GM21515 (cell line): ENCODE results near the gene ITGB4.

Source experiments
- ATAC-seq: cut with Tn5 transposase; IDR thresholded peaks from one replicate; pipeline ENCODE4 v1.9.1; 2021; ENCODE audit not compliant: unreplicated experiment

The ITGB4 gene

DNA sequence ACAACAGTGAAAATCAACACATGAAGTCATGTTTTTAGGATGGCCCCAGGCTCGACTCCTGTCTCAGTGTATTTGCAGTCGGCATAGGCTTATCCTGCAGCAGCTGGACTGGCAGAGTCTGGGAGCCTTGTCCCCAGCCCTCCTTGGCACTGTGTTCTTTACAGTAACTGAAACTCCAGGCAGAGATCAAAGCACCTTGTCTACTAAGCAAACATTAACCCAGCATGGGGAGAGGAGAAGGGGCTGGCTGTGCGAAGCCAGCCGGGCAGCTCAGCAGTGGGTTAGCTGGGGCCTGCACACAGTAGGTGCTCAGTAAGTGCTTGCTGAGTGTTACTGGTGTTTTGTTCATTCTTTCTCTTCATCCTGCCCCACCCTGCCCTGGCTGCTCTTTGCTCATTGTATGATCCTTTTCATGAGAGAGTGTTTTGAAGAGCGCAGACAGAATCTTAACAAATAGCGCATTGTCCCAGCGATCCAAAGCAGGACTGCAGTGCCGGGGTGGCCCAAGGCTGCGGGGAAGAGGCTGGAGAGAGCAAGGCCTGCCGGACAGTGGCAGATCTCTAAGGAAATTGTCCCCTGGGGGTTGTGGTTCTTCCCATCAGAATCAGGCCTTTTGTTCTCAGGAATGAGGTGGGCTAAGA, 23.5 kb upstream of the ITGB4 start:
- no peak for ATAC-seq

DNA sequence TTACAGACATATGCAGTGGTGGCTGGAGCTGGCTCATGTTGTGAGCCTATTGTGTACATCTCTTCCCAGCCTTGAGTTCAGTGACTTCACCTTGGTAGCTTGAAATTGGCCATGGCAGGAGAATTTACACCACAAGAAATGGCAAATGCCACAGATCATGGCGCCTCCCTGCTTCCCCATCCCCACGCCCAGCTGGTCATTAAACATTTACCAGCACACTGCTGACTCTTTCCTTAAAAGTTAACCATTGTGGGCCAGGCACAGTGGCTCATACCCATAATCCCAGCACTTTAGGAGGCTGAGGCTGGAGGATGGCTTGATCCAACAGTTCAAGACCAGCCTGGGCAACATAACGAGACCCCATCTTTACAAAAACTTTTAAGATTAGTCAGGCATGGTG, 22.6 kb upstream of the ITGB4 start:
- no peak for ATAC-seq

DNA sequence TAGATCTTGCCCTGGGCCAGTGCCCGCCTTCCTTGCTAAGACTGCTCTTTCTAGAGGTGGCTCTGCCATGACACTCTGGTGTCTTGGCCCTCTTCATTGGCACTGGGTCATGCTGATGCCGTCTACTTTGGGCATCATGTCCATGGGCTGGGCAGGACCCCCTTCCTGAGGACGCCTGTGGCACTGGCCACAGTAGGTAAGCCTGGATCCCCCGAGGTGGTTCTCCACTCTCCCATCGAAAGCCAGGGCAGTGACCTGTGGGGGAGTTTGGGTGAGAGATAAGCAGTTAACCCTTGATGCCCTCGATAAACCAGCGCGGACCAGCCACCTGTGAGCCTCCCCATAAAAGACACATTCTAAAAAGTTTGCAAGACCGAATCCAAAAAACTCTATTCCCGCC, 20.0 kb upstream of the ITGB4 start:
- no peak for ATAC-seq

DNA sequence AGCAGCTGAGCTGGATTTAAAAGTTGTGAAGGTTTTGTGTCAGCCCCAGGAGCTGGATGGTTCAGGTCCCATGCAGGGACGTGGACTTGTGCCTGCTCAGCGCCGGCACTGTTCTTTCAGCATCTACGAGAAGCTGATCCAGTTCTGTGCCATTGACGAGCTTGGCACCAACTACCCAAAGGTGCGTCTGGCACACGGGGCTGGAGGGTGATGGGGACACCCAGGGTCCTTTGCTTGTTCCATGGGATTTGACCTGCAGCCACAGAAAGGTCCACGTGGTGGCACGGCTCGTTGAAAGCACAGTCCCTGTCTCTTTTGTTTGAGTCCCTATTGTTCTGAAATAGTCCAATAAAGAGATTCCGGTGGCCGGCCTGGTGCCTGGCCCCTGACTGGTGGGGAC, 18.1 kb upstream of the ITGB4 start:
- no peak for ATAC-seq

DNA sequence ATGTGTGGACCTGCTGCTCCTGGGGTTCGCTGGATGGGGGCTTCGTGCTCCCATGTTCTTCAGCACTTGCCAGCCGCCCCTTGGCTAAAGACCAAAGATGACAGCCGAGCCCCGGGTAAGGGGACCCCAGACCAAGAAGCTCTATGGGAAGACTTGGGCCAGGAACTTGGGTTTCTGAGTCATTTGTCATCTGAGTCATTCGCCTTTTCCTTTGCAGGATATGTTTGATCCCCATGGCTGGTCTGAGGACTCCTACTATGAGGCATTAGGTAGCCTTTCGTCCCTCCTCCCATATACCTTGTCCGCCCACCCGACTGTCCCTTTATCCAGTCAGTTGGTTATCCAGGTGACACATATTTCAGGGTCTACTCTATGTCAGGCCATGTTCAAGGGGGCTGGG, 17.7 kb upstream of the ITGB4 start:
- no peak for ATAC-seq

DNA sequence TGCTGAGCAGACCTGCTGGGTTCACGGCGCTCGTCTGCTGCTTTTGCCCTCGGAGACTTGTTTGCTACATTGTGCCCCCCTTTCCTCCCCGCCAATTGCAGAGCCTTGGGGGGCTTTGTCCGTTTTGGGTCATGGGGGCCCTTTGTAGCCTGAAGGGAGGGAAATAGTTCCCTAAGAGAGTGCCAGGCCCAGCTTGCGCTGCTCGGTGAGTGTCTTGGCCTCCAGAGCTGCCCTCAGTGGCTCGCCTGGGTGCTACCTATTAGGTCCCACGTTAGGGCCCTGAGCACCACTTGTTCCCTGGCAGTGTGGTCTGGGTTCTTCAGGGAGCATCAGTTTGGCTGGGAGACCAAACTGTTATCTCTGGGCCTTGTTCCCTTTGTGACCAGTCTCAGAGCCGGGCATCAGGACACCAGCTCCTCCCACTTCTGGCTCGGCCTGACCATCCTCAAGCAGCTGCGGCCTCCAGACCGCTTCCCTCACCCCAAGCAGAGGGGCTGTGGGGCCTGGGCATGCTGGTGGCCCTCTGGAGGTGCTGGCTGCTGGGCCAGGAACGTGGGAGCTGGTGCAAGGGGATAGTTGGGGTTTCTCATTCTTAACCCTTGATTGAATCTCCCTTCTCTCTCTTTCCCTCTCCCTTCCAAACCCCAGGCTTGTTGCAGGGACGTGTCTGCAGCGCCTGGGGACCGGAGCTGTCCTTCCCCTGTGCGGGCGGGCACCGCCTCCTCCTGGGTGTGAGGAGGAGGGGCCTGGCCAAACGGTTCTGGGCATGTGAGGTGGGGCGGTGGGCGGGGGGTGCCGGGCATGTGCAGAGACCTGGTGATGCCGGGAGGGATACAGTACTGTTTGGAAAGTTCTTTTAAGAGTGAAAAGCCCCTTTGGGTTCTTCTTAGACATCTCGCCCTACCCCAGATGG, 16.0 kb upstream of the ITGB4 start:
- no peak for ATAC-seq

DNA sequence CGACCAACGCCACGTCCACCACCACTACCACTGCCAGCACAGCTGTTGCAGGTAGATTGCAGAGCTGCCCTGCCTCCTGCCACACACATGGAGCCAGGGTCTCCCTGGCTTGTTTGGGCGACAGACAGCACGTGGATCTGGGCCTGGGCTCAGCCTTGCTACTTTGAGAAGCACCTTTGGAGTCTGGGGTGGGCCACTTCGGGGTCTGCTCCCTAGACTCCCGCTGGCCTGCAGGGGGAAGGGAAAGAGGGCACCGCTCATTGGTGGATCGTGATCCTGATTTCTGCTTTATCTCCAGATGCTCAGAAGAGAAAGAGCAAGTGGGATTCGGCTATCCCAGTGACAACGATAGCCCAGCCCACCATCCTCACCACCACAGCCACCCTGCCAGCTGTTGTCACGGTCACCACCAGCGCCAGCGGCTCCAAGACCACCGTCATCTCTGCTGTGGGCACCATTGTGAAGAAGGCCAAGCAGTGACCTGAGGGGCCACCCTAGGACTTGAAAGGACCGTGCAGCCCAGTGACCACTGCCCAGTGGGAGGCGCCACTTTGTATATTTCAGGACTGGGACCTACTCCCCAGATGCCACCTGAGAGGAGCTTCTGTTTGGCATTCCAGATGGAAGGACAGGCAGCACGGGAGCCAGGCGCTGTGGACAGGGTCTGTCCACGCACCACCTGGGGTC, 15.1 kb upstream of the ITGB4 start:
- ATAC-seq = no peak

DNA sequence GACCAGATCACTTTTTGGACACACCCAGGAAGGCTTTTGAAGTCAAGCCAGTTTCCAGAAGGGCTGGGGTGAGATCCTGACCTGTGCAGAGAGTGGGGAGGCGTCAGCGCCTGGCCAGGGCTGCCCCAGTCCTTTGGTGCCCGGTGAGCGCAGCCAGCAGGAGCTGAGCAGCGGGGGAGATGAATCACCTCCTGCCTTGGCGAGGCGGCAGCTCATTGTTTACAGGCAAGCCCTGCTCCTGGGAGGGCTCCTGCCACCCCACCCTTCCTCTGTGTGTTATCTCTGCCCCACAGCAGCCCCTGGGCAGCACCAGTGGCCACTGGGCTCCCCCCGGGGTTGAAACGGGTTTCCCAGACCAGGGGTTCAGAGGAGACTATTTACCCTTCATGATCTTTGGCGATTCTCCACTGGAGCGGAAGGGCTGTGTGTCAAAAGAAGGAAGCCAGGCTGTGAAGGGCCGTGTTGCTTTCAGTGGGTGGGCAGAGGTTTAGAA, 14.1 kb upstream of the ITGB4 start:
- no peak for ATAC-seq

DNA sequence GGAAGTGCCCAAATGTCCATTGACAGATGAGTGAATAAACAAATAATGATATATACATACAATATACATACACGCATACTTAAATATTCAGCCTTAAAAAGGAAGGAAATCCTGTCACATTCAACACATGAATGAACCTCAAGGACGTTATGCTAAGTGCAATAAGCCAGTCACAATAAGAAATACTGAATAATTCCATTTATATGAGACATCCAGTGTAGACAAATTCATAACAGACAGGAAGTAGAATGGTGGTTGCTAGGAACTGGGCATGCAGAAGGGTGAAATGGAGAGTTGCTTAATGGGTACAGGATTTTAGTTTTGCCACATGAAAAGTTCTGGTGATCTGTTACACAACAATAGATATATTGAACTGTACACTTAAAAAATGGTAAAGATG, 8.8 kb upstream of the ITGB4 start:
- no peak for ATAC-seq

DNA sequence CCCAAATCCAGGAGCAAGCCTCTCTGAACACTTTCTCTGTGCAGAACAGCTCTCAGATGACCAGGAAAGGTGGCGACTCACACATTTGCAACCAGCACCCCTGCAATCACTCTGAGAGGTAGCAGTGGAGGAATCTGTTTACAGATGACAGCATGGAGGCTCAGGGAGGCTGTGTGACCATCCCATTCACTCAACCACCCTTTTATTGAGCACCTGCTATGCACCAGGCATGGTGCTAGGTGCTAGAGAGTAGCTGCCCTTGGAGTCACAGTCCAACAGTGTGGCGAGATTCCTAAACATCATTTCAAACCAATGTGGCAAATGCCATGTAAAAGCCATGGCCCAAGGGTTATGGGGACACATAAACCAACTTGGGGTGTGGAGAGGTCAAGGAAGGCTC, 1.5 kb upstream of the ITGB4 start:
- ATAC-seq = no peak

DNA sequence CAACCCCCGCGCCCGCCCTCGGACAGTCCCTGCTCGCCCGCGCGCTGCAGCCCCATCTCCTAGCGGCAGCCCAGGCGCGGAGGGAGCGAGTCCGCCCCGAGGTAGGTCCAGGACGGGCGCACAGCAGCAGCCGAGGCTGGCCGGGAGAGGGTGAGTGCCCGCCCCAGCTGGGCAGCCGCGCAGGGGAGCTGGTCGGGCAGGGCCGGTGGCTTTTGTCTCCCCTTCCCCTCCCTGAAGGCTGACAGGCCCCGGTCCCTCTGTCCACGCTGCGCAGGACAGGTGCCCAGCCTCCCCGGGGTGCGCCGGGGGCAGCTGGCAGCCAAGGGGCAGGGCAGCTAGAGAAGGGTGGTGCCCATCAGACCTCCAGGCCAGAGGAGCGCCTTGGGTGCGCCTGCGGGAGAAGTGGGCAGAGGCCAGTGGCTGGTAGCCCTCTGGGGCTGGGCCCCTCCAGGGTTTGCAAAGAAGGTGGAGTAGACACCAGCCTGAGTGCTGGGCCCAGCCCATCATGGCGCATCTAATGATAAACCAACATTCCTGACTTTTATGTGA, 278 bp downstream of the ITGB4 start:
- no peak for ATAC-seq

DNA sequence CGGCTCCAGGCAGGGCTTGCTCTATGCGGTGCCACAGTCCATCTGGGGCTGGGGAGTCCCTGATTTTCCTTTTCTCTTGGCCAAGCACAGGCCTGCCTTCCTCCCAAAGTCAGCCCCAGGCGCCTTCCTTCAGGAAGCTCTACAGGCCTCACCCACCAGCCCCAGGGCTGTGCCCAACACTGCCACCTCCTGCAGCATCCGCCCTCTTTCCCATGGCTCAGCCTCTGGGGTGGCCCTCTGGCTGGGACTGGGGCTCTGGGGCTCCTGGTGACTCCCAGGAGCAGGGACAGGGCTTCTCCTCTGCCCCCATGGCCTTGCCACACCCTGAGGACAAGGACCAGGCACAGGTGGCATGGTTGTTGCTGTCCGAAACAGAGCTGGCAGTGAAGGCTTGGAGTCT, 817 bp downstream of the ITGB4 start:
- ATAC-seq = no peak

DNA sequence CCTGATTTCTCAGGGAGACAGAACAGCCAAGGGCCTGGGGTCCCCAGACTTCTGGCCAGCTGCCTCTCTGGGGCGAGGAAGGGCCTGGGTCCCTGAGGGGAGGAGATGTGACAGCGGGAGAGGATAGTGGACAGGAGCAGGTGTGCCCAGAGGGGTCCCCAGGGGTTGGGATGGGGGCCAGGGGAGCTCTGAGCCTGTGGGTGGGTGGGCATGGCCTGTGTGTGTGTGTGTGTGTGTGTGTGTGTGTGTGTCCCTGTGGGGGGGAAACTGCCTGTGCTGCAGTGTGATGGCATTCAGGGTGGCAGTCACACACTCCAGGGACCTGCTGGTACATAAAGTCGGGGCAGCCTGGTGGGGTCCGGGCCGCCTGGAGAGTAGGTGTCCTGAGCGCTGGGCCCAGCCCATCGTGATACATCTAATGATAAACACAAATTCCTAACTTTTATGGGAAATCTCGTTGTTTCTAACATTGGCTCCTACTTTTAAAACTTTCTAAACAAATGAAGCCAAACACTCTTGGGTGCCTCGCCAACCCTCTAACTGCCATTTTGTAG, 1.4 kb downstream of the ITGB4 start:
- no peak for ATAC-seq

DNA sequence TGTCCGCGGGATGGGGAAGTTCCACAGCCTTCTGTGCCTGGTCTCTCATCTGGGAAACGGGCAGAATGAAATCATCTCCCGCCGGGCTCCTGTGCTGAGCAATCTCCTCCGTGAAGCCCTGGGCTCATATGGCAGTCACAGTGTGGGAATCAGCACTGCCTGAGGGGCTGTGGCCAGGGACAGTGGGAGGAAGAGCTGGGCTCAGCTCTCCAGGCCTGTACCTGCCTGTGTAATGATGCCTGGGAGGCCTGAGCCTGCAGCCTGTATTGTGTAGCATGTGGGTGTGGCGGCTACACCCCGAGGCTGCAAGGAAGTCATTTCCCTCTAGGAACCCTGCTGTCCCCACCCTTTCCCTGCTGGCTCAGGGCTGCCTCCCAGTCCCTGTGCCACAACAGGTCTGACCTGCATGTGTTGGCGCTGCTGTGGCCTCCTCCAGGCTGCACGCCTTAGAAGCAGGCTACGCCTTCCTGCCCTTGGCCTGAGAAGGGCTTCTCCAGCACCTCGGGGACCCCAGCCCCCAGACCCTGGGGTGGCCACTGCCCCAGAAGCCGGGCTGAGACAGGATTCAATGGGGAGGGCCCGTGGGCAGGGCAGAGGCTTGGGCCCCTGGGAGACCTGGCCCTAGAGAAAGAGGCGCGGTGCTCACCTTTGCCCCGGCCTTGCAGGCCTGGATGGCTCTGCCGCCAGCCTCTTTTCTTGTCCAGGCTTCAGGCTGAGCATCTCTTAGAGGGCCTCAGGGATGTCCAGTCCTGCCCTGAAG, 2.1 kb downstream of the ITGB4 start:
- ATAC-seq = no peak

DNA sequence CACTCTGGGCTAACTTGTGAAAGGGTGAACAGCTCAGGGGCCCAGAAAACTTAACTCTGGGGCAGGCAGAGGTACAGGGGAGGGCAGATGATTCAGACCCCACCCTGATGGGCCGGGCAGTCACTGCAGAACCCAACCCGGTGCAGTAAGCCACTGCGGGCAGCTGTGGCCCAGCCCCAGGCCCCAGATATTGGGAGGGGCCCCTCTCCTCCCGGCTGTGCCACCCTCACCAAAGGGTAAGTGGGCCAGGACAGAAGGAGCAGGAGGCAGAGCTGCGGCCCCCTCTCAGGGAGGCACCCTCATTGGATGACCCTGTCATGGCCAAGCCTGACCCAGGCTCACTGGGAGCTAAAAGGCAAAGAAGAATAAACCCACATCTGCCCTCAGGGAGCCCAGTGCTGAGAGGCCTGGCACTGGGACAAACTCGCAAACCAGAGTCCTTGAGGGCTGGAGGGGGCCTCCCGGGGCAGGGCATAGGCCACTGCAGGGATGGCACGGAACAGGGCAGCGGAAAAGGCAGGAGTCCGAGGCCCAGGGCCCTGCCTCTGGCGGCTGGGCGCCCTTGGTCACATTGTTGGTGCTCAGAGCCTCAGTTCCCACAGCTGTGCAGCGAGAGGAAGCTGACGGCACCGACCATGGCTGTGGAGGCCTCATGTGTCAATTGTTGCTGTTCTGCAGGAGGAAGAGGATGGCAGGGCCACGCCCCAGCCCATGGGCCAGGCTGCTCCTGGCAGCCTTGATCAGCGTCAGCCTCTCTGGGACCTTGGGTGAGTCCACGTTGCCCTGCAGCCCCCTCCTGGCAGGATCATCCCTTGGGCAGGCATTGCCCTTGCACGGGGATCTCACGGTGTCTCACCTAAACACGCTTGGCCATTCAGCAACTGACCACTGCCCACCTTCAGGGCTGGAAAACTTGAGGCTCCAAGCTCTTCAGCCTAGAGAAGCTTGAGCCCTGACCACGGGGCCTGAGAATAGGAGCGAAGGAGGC, 3.1 kb downstream of the ITGB4 start:
- ATAC-seq = no peak

DNA sequence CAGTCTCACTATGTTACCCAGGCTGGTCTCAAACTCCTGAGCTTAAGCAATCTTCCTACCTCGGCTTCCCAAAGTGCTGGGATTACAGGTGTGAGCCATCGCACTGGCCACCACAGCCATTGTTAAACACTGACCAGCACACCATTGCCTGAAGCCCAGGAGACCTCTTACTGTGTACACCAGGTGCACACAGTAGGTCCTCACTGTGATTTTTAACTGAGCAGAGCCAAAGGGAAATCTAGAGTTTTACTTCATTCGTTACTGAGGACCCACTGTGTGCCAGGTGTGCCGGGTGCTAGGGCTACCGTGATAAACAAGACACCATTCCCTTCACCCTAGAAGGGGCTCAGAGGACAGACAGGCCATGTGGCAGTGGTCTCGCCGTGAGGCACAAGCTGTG, 4.2 kb downstream of the ITGB4 start:
- ATAC-seq = no peak

DNA sequence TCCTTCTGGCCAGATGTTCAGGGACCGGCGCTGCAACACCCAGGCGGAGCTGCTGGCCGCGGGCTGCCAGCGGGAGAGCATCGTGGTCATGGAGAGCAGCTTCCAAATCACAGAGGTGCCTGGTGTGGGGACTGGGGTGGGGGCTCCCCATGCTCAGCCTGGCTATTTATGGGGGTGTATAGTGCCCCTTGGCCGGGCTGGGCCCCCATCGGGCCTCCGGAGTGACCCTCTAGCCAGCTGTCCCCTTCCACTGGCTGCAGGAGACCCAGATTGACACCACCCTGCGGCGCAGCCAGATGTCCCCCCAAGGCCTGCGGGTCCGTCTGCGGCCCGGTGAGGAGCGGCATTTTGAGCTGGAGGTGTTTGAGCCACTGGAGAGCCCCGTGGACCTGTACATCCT, 6.1 kb downstream of the ITGB4 start:
- ATAC-seq = no peak

DNA sequence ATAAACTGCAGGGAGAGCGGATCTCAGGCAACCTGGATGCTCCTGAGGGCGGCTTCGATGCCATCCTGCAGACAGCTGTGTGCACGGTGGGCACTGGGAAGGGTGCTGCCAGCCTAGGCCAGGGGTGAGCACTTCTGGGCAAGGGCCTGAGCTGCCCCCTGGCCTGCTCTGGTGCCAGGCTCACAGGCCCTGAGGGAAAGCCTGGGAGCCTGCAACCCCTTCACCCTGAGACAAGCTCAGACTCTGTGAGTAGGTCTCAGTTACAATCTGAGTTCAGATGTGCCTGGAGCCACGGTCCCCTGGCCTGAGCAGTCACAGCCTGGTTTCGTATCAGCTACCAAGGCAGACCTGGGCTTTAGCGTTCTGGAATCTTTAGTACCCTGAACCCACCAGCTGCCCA, 8.1 kb downstream of the ITGB4 start:
- ATAC-seq = no peak

DNA sequence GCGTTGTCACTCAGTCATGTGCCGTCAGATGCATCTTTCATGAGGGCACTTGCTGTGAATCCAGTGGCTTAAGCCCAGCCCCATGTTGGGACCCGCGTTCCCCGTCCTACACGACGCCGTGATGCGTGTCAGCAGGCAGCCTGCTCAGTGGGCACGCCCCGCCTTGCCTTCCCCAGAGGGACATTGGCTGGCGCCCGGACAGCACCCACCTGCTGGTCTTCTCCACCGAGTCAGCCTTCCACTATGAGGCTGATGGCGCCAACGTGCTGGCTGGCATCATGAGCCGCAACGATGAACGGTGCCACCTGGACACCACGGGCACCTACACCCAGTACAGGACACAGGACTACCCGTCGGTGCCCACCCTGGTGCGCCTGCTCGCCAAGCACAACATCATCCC, 8.8 kb downstream of the ITGB4 start:
- ATAC-seq = no peak
